Panc1 (cell line): ENCODE results near the gene RABL2A.

Experiments used
- POLR2AphosphoS5 ChIP-seq: IDR thresholded peaks from 2 replicates; pipeline ENCODE4 v1.6.1; 2012; ENCODE audit warnings: mild to moderate bottlenecking, low read depth, low read length, moderate library complexity
- TF ChIP-seq, protein P1 (sequence below): fragments of 450-650 bp; IDR thresholded peaks from 2 replicates; pipeline ENCODE4 v1.5.1; 2017; ENCODE audit warnings: mild to moderate bottlenecking

DNA sequence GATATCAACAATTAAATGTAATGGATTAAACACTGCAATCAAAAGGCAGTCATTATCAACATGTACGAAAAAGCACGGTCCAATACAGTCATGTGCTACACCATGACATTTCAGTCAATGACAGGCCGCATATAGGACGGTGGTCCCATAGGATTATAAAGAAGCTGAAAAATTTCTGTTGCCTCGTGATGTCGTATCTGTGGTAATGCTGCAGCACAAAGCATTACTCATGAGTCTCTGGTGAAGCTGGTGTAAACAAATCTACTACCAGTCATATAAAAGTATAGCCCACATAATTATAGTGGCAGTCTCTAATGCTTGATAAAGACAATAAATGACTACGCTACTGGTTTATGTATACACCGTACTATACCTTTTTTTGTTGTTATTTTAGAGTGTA lies 58.4 kb downstream of the RABL2A start:
- TF ChIP-seq, protein P1, sequence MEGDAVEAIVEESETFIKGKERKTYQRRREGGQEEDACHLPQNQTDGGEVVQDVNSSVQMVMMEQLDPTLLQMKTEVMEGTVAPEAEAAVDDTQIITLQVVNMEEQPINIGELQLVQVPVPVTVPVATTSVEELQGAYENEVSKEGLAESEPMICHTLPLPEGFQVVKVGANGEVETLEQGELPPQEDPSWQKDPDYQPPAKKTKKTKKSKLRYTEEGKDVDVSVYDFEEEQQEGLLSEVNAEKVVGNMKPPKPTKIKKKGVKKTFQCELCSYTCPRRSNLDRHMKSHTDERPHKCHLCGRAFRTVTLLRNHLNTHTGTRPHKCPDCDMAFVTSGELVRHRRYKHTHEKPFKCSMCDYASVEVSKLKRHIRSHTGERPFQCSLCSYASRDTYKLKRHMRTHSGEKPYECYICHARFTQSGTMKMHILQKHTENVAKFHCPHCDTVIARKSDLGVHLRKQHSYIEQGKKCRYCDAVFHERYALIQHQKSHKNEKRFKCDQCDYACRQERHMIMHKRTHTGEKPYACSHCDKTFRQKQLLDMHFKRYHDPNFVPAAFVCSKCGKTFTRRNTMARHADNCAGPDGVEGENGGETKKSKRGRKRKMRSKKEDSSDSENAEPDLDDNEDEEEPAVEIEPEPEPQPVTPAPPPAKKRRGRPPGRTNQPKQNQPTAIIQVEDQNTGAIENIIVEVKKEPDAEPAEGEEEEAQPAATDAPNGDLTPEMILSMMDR: no peak
- TF ChIP-seq POLR2AphosphoS5: no peak
